HG02610 (cell line): ENCODE data around the gene RMRP.

Experiments used
- ATAC-seq: cut with Tn5 transposase; IDR thresholded peaks from one replicate; pipeline ENCODE4 v1.9.1; 2021; ENCODE audit warnings: mild to moderate bottlenecking, moderate library complexity; ENCODE audit not compliant: unreplicated experiment

The RMRP gene

DNA sequence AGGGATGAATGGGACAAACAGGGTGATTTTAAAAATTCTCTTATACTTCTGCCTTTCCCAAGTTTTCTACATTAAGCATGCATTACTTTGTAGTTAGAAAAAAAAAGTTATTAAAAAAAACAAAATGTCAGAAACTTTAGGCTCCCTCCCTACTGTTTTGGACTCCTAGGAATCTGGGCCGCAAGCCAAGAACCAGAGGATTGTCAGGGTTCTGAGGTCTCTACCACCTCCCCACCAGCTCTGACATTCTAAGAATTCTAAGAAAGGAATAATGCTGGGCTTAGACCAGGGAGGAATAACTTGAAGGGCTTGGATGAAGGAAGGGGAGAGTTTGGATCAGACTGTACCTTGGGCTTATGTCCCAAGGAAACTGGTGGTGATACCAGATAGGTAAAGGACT is 8.2 kb upstream of the RMRP start:
- no peak for ATAC-seq

GRCh38 chr9:35665471-35665818 is 7.6 kb upstream of the RMRP start:
- no peak for ATAC-seq

GRCh38 chr9:35664531-35665470 is 7.0 kb upstream of the RMRP start, which contains the start of gene ARHGEF39:
ARHGEF39 (minus strand) TSS chr9:35665195; CDS start chr9:35665169, 26 bp downstream.
- peak; percentile 66 for ATAC-seq

- ATAC-seq: no peak
These were observed 4.6 kb upstream of the RMRP start for GRCh38 chr9:35662437-35662836.

DNA sequence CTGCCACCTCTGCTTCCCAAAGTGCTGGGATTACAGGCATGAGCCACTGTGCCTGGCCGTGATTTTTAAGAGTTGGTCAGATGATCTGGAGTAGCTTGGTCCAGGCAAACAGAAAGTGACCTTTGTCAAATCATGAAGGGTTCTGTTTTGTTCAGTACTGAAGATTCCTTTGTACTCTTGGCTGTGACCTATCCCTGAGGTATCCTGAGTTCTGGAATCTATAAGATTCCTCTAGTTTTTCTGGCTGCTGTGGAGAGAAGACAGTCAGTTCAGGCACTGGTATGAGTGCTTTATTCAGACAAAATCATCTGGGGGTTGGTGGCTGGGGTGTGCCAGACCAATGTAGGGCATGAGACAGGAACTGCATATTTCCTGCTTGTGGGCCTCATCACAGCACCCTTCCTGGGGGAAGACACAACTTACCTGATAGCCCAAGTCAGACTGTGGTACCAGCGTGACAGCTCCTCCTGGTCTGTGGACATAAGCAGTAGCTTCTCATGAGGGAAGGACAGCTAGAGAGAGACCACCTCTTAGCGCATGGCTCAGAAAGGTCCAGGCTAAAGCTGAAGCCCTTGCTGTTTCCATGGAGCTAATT is 4.0 kb upstream of the RMRP start:
- ATAC-seq: no peak

DNA sequence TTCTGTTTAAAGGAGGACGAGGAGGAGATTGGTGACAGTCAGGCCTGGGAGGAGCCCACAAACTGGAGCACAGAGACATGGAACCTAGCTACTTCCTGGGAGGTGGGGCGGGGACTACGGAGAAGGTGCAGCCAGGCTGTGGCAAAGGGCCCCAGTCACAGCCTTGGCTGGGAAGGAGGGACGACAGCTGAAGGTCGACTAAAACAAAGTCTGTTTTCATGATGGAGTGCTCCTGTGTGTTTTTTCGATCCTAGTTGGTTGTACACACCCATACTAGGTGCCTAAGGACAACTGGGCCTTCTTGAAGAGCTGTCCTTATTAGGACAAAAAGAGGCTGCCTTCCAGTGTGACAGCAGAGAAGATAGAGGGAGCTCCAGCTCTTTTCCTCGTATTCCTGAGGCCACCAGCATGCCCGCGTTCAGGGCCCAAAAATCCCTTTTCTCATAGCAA is 3.2 kb upstream of the RMRP start:
- ATAC-seq: no peak

DNA sequence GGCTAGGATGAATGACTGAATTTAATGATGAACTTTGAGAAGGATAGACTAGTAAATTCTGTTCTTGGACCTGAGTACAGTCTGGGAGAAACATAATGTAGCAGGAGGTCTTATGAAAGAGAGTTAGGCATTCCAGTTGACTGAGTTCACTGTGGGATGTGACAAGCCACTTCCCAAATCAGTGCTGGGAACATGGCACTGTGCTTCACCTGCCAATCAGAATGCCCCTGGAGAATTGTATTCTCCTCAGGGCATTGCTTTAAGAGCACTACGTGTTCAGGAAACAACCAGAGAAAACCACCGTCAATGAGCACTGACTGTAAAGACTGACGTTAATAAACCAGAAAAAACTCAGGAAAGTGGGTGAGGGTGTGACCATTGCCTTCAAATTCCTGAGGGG is 1.5 kb upstream of the RMRP start:
- ATAC-seq: no peak

GRCh38 chr9:35658968-35659220 is 1.1 kb upstream of the RMRP start:
- no peak for ATAC-seq

- ATAC-seq: peak; percentile 50
These were observed 533 bp upstream of the RMRP start, which contains the start of gene CCDC107 for GRCh38 chr9:35658137-35658967. CCDC107 (plus strand) TSS chr9:35658292; CDS start chr9:35658380, 88 bp downstream.

GRCh38 chr9:35656831-35657545 is 831 bp downstream of the RMRP start:
- no peak for ATAC-seq

GRCh38 chr9:35656348-35656747 is 1.5 kb downstream of the RMRP start:
- no peak for ATAC-seq

DNA sequence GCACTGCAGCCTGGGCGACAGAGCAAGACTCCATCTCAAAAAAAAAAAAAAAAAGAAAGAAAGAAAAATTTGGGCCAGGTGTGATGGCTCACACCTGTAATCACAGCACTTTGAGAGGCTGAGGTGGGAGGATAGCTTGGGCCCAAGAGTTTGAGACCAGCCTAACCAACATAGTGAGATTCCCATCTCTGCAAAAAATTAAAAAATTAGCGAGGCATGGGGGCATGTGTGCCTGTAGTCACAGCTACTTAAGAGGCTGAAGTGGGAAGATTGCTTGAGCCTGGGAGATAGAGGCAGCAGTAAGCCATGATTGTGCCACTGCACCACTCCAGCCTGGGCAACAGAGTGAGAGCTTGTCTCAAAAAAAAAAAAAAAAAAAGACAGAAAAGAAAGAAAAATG is 4.2 kb downstream of the RMRP start:
- ATAC-seq: no peak

- ATAC-seq: no peak
These were observed 5.0 kb downstream of the RMRP start for GRCh38 chr9:35652829-35653209.

DNA sequence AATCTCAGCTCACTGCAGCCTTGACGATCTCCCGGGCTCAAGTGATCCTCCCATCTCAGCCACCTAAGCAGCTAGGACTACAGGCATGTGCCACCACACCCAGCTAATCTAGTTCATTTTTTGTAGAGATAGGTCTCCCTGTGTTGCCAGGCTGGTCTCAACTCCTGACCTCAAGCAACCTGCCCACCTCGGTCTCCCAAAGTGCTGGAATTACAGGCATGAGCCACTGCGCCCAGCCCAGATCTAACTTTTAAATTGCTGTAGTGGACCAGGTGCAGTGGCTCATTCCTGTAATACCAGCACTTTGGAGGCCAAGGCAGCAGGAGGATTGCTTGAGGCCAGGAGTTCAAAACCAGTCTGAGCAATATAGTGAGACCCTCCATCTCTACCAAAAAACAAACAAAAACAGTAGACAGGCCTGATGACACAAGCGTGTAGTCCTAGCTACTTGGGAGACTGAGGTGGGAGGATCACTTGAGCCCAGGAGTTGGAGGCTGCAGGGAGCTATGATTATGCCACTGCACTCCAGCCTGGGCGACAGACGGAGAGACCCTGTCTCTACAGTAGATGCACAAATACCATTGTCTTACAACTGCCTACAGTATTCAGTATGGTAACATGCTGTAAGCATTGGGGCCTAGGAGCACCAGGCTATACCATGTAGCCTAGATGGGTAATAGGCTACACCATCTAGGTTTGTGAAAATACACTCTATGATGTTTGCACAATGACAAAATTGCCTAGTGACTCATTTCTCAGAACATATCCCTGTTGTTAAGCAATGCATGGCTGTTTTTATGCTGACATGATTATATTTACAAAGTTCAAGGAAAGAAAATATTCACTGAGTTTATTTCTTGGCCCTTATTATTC is 5.6 kb downstream of the RMRP start:
- no peak for ATAC-seq

DNA sequence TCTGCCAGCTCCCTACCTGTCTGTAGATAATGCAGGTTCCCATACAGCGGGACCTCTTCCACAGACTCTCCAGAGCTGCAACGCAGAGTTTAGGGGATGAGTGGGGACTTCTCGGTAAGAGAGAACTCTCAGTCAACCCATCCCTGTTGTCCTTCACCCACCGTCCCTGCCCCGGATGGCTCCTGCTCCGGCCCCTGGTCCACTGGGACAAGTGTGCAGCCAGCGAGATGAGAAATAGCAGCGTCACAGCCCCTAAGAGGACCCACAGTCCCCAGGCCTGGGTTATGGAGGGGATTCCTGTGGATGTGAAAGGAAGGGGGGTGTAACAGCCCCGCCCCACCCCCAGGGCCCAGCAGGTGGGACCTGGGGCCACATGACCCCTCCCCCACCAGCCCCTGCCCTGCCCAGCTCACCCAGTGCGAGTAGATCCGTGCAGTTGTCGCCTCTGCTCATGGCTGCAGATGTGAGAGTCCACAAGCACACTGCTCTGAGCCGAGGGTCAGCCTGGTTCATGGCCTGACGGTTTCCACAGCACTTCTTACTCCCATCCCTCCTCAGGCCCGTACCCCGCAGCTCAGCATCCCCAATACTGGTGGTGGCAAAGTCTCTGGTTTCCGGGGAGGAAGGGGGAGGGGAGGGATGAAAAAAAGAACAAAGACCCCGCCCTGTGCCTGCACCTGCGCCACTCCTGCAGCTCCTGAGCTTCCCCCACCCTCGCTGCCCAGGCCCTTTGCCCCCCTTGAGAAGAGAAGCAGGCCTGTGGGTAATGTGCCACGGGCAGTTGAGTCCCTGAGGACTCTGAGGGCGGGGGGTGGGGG is 7.3 kb downstream of the RMRP start, which contains the start of gene SIT1:
SIT1 (minus strand) TSS at position 591 of the 818 bp plus-strand sequence; CDS start at position 513, 78 bp downstream.
- no peak for ATAC-seq

- no peak for ATAC-seq
These were observed 8.1 kb downstream of the RMRP start for GRCh38 chr9:35649431-35650340.

GRCh38 chr9:35646533-35647265 is 11.1 kb downstream of the RMRP start:
- ATAC-seq: peak; percentile 82
